Airway epithelial cell (primary cell): Measurements from ENCODE around the gene ZMYM5. TPM values are rescaled to one million over a fixed set of nuclear protein-coding genes. Genes with fewer than 3 reads are reported as not detected.

Experiments used
- total RNA-seq: library from RNA; depleted of rRNA; stranded (reverse); fragments of >200 nt; gene quantifications from 2 replicates; pipeline ENCODE4 v1.2.3, GENCODE V29; 2015

Gene ZMYM5
- total RNA-seq = 4.5 and 7.8 TPM in 2 replicates

DNA sequence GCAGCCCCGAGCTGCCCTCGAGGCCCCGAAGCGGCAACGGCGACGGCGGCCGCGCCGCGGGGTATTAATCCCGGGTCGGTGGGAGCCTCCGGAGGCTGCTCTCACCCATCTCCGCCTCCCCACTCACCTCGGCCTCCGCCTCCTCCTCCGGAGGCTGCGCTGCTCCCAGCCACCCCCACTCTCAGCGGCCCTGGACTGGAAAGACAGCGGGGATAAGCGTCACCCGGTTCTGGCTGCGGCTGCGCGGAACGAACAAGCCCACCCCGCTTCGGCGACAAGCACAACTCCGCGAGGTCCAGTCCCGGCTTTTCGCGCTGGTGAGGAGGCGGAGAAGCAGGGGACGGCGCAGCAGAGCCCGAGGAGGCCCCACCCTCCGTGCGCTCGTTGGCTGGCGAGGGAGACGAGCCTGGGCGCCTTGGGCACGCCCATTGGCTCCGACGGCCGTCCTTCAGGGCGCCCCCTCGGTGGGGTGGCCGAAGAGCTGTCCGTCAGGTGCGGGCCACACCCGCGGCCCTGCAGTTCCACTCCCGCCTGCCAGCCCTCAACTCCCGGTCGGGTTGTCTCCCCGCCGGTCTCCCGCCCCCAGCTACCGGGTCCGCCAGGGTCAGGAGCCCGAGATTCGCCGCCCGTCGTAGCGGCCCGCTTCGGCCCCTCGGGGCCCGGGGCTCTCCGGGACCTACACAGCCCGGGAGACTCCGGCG, at the start of gene ZMYM5:
Gene ZMYM5, minus strand, starts transcription at position 327 of the 701 bp plus-strand sequence. CDS start 11,469 bp downstream, outside the sequence.

DNA sequence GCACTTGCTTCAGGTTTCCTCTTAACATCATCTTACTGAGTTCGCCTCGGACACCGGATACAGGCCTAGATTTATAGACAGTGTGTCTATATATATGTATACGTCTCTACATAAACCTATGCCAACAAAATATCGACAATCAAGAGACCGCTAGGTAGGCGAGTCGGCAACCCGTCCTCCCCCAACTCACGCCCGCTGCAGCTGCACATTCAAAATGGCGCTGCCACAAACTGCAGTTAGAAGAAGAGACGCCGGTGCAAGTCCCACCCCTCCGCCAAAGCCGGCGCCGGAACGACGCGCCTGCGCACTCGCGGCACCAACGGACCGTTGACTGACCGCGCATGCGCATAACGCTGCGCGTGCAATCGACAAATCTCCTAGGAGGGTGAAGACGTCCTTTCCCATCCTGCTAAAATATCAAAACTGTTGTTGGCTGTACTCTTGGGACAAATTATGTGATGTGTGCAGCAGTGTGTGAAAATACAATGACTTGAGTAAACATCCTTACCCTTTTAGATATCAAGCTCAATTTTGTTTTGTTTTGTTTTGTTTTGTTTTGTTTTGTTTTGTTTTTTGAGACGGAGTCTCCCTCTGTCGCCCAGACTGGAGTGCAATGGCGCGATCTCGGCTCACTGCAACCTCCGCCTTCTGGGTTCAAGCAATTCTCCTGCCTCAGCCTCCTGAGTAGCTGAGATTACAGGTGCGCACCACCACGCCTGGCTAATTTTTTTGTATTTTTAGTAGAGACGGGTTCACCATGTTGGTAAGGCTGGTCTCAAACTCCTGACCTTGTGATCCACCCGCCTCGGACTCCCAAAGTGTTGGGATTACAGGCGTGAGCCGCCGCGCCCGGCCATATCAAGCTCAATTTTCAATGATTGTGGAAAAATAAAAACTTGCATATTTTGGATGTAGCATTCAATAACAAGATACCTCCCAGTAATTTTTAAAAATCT, 80.4 kb downstream of the ZMYM5 start, which contains the start of gene PSPC1:
Gene PSPC1, minus strand, starts transcription at position 219 of the 956 bp plus-strand sequence. Its CDS starts 188 bp downstream, at position 31.

Other genes starting within 250 kb of the ZMYM5 start
- 12.6 and 13.1 TPM in 2 replicates for gene MPHOSPH8, start 230.0 kb downstream of the ZMYM5 start, total RNA-seq
- 52.7 and 58.3 TPM in 2 replicates for gene PSPC1, start 80.7 kb downstream of the ZMYM5 start, total RNA-seq
- gene ZMYM2, start 95.1 kb upstream of the ZMYM5 start, total RNA-seq = 23.6 and 29.7 TPM in 2 replicates